Activated T-cell treated with anti-CD3 and anti-CD28 coated beads for 1 hour (primary cell): ENCODE measurements around the gene CCZ1B.
"Not testable (repeated sequence)": the region's sequence is repeated elsewhere in the genome, so short reads cannot be mapped to it uniquely, and the experiment has no call there.

ENCODE experiments used
- DNase-seq: peaks from one replicate; pipeline ENCODE4 v3.0.0-alpha.2; 2020; ENCODE audit warnings: low read depth

Gene CCZ1B

GRCh38 chr7:6826151-6826550 is at the start of gene CCZ1B:
Gene CCZ1B, minus strand, starts transcription at chr7:6826275. Its CDS starts 78 bp downstream, at chr7:6826197.
- DNase-seq, result peak; percentile 67

- DNase-seq, result not testable (repeated sequence)
These were observed 48.9 kb upstream of the CCZ1B start for GRCh38 chr7:6875022-6875421.

- not testable (repeated sequence) for DNase-seq
These were observed 46.3 kb upstream of the CCZ1B start for GRCh38 chr7:6872246-6872945.

GRCh38 chr7:6871421-6872144 is 45.5 kb upstream of the CCZ1B start:
- DNase-seq, result not testable (repeated sequence)

GRCh38 chr7:6864751-6865150 is 38.7 kb upstream of the CCZ1B start:
- DNase-seq, result not testable (repeated sequence)

- DNase-seq, result not testable (repeated sequence)
These were observed 38.1 kb upstream of the CCZ1B start for GRCh38 chr7:6864188-6864587.

- DNase-seq, result not testable (repeated sequence)
These were observed 36.8 kb upstream of the CCZ1B start for GRCh38 chr7:6862876-6863275.

- peak; percentile 65 for DNase-seq
These were observed 31.7 kb upstream of the CCZ1B start for GRCh38 chr7:6857721-6858314.

GRCh38 chr7:6855563-6856131 is 29.6 kb upstream of the CCZ1B start:
- not testable (repeated sequence) for DNase-seq

- DNase-seq, result not testable (repeated sequence)
These were observed 28.9 kb upstream of the CCZ1B start for GRCh38 chr7:6854747-6855562.

- DNase-seq, result not testable (repeated sequence)
These were observed 27.6 kb upstream of the CCZ1B start for GRCh38 chr7:6853681-6854080.

GRCh38 chr7:6849127-6849526 is 23.1 kb upstream of the CCZ1B start:
- DNase-seq, result not testable (repeated sequence)

GRCh38 chr7:6847751-6848150 is 21.7 kb upstream of the CCZ1B start:
- not testable (repeated sequence) for DNase-seq

- DNase-seq, result not testable (repeated sequence)
These were observed 19.9 kb upstream of the CCZ1B start for GRCh38 chr7:6845971-6846449.

- DNase-seq, result not testable (repeated sequence)
These were observed 17.6 kb upstream of the CCZ1B start for GRCh38 chr7:6843654-6844053.

GRCh38 chr7:6843092-6843491 is 17.0 kb upstream of the CCZ1B start:
- not testable (repeated sequence) for DNase-seq

- DNase-seq, result not testable (repeated sequence)
These were observed 16.3 kb upstream of the CCZ1B start for GRCh38 chr7:6842278-6842921.

- DNase-seq, result not testable (repeated sequence)
These were observed 11.0 kb upstream of the CCZ1B start for GRCh38 chr7:6837081-6837480.

- not testable (repeated sequence) for DNase-seq
These were observed 9.4 kb upstream of the CCZ1B start for GRCh38 chr7:6835521-6835920.

- no peak for DNase-seq
These were observed 7.6 kb upstream of the CCZ1B start for GRCh38 chr7:6833636-6834035.
